Parathyroid adenoma (tissue), 2 donors: ENCODE measurements around the gene DGKB.

ENCODE experiments used
- H2AFZ ChIP-seq: fragments of 300-600 bp; sonication (generic); one replicate; pipeline ENCODE4 v1.7.0; 2017; ENCODE audit warnings: antibody characterized with exemption, mild to moderate bottlenecking
- H3K27ac ChIP-seq: fragments of 300-600 bp; sonication (generic); one replicate; pipeline ENCODE4 v1.7.0; 2017
- H3K27me3 ChIP-seq: fragments of 300-600 bp; sonication (generic); one replicate; pipeline ENCODE4 v1.7.0; 2017; ENCODE audit warnings: low read length; ENCODE audit not compliant: control insufficient read depth, insufficient read depth
- H3K36me3 ChIP-seq: fragments of 300-600 bp; sonication (generic); one replicate; pipeline ENCODE4 v1.7.0; 2017; ENCODE audit warnings: low read length; ENCODE audit not compliant: control insufficient read depth, insufficient read depth
- H3K4me1 ChIP-seq: fragments of 300-600 bp; sonication (generic); one replicate; pipeline ENCODE4 v1.7.0; 2017; ENCODE audit warnings: control low read depth
- H3K4me2 ChIP-seq: fragments of 300-600 bp; sonication (generic); one replicate; pipeline ENCODE4 v1.7.0; 2017; ENCODE audit warnings: low read length
- H3K4me3 ChIP-seq: fragments of 300-600 bp; sonication (generic); one replicate; pipeline ENCODE4 v1.7.0; 2017; ENCODE audit warnings: low read depth, low read length
- H3K79me2 ChIP-seq: fragments of 300-600 bp; sonication (generic); one replicate; pipeline ENCODE4 v1.7.0; 2017; ENCODE audit warnings: control low read depth
- H3K9ac ChIP-seq: fragments of 300-600 bp; sonication (generic); one replicate; pipeline ENCODE4 v1.7.0; 2017; ENCODE audit warnings: mild to moderate bottlenecking
- H3K9me3 ChIP-seq: fragments of 300-600 bp; sonication (generic); one replicate; pipeline ENCODE4 v1.7.0; 2017; ENCODE audit warnings: low read length; ENCODE audit not compliant: control insufficient read depth
- CTCF ChIP-seq: fragments of 300-600 bp; sonication (generic); IDR thresholded peaks from one replicate; pipeline ENCODE4 v1.7.0; 2017; ENCODE audit warnings: antibody characterized with exemption, mild to moderate bottlenecking
- donor health status: primary hyperparathyroidism.

Gene DGKB

GRCh38 chr7:14339861-14340260 is 562.7 kb downstream of the DGKB start:
- Histone ChIP-seq H3K36me3 (no peaks in the 10 kb centered on the region), H3K9me3 (no peaks in the 10 kb centered on the region), H3K9ac (no peak overlapping the region), H3K4me2 (no peak overlapping the region), H3K4me3 (no peak overlapping the region), H3K79me2 (no peaks in the 10 kb centered on the region), H3K27me3 (no peaks in the 10 kb centered on the region), H3K27ac (no peak overlapping the region), H3K4me1 (no peaks in the 10 kb centered on the region), H2AFZ (no peak overlapping the region)
- no peak for TF ChIP-seq CTCF

- Histone ChIP-seq H2AFZ (no peak overlapping the region), H3K36me3 (no peaks in the 10 kb centered on the region), H3K4me2 (no peak overlapping the region), H3K27me3 (no peaks in the 10 kb centered on the region), H3K27ac (no peak overlapping the region), H3K79me2 (no peaks in the 10 kb centered on the region), H3K9ac (no peak overlapping the region), H3K4me3 (no peak overlapping the region), H3K4me1 (no peaks in the 10 kb centered on the region), H3K9me3 (no peaks in the 10 kb centered on the region)
- TF ChIP-seq CTCF, result no peak
These were observed 566.3 kb downstream of the DGKB start for GRCh38 chr7:14336256-14336655.

- Histone ChIP-seq H3K4me1 (no peaks in the 10 kb centered on the region), H3K27me3 (no peaks in the 10 kb centered on the region), H3K4me2 (no peak overlapping the region), H3K79me2 (no peaks in the 10 kb centered on the region), H3K9me3 (no peaks in the 10 kb centered on the region), H2AFZ (no peak overlapping the region), H3K27ac (no peak overlapping the region), H3K36me3 (no peaks in the 10 kb centered on the region), H3K4me3 (no peak overlapping the region), H3K9ac (no peak overlapping the region)
- TF ChIP-seq CTCF, result no peak
These were observed 570.4 kb downstream of the DGKB start for GRCh38 chr7:14332155-14332554.

GRCh38 chr7:14324767-14325166 is 577.8 kb downstream of the DGKB start:
- Histone ChIP-seq H3K9me3 (no peaks in the 10 kb centered on the region), H3K4me1 (no peaks in the 10 kb centered on the region), H3K79me2 (no peaks in the 10 kb centered on the region), H2AFZ (no peak overlapping the region), H3K27ac (no peak overlapping the region), H3K4me2 (no peak overlapping the region), H3K36me3 (no peaks in the 10 kb centered on the region), H3K27me3 (no peaks in the 10 kb centered on the region), H3K9ac (no peak overlapping the region), H3K4me3 (no peak overlapping the region)
- no peak for TF ChIP-seq CTCF

- TF ChIP-seq CTCF, result no peak
- no peak overlapping the region for H2AFZ ChIP-seq
- no peaks in the 10 kb centered on the region for H3K27me3 ChIP-seq
- no peak overlapping the region for H3K4me3 ChIP-seq
- H3K4me1 ChIP-seq, result no peaks in the 10 kb centered on the region
- no peak overlapping the region for H3K27ac ChIP-seq
- no peak overlapping the region for H3K9ac ChIP-seq
- H3K79me2 ChIP-seq, result no peaks in the 10 kb centered on the region
- H3K4me2 ChIP-seq, result no peak overlapping the region
- H3K36me3 ChIP-seq, result no peaks in the 10 kb centered on the region
- no peaks in the 10 kb centered on the region for H3K9me3 ChIP-seq
These were observed 579.8 kb downstream of the DGKB start for GRCh38 chr7:14322724-14323123.
